GM21423 (cell line): Measurements from ENCODE around the gene KLHL5.

Experiments used
- ATAC-seq: cut with Tn5 transposase; IDR thresholded peaks from one replicate; pipeline ENCODE4 v1.9.1; 2021; ENCODE audit warnings: mild to moderate bottlenecking, moderate library complexity; ENCODE audit not compliant: unreplicated experiment

Gene KLHL5

DNA sequence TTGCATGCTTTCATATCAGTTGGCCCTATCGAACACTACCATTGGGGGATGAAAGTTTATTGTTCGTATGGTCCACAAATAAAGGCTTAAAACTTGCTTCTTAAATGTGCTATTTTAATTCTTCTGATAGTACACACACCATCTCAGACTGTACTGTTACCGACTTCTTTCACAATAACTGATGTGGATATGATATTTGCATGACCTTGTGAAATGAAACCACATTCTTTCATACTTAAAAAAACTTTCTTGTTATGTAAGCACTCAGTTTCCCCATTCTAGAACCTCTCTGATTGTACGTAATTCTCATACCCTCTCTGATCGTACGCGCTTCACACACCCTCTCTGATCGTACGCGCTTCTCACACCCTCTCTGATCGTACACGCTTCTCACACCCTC, 108.3 kb downstream of the KLHL5 start:
- no peak for ATAC-seq
